Measurements from ENCODE around the gene ATP2B1.

The ATP2B1 gene

GRCh38 chr12:89708565-89709156 lies at the start of gene ATP2B1:
TSS of gene ATP2B1 (minus strand) at chr12:89708838. CDS start at chr12:89655886, 52,952 bp downstream.
- peak; percentile 92 for DNase-seq (ENCODE audit: low spot score)

DNA sequence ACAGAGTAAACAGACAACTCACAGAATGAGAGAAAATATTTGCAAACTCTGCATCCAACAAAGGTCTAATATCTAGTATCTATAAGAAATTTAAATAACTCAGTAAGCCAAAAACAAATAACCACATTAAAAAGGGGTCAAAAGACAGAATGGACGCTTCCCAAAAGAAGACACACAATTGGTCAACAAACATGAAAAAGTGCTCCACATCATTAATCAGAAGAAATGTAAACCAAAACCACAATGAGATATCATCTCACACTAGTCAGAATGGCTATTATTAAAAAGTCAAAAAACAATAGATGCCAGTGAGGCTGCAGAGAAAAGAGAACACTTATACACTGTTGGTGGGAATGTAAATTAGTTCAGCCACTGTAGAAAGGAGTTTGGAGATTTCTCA lies 49.3 kb upstream of the ATP2B1 start:
- peak; percentile 22 for DNase-seq (ENCODE audit: low spot score)

DNA sequence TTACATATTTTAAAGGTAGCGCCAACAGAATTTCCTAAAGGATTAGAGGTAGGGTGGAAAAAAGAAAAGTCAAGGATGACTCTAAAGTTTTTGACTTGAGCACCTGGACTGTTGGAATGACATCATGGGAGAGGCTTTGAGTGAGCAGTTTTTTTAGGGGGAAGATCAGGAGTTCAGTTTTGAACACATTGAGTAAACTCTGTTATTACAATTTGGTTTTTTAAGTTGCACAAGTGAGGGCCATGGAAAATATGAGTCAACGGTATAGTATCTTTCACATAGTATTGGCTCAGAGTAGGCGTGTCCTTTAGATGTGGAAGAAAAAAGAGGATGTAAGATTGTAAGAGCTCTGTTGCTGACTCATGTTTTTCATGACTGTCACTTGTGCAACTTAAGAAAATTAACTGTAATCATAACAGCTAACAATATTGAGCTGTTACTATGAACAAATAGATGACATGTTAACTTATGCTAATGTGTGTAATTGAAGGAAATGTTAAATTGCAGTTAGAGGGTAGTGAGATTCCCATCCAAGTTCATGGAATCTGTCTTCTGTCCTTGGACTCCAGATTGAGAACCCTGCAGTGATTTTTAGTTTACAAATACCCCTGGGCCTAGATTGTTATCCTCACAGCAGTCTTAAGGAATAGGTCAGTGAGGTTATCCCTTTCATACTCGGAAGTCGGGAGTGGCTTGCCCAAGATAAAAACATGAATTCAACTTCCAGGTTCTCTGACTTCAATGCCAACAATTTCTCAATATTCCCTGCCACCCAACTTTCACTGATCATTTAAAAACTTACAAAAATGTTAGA lies 48.2 kb upstream of the ATP2B1 start:
- DNase-seq (ENCODE audit: low spot score) = peak; percentile 92

DNA sequence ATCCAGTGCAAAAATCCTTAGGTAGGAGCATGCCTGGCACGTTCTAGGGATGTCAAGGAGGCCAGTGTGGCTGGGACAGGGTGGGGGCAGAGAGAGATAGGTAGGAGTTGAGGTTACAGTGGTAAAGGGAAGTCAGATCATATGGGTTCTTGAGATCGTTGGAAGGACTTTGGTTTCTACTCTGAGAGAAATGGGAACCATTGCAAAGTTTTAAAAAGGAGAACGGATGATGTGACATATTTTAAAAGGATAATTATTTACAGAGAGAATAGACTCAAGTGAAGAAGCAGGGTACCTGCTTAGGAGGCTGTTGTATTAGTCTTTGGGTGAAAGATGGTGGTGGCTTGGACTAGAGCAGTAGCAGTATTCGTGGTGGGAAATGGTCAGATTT lies 47.6 kb upstream of the ATP2B1 start:
- no peak for DNase-seq (ENCODE audit: low spot score)

DNA sequence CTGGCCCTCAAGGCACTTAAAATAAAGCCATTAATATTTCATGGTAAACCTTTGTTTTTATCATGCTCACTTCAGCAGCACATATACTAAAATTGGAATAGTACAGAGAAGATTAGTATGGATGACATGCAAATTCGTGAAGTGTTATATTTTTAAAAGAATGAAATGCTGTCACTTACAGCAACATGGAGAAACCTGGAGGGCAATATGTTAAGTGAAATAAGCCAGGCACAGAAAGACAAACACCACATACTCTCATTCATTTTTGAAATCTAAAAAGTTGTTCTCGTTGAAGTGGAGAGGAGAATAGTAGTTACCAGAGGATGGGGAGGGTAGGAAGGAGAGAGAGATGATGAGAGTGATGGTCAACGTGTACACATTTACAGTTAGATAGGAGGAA lies 45.4 kb upstream of the ATP2B1 start:
- no peak for DNase-seq (ENCODE audit: low spot score)

GRCh38 chr12:89752341-89752740 lies 43.7 kb upstream of the ATP2B1 start:
- no peak for DNase-seq (ENCODE audit: low spot score)

GRCh38 chr12:89750389-89751351 lies 42.0 kb upstream of the ATP2B1 start:
- no peak for DNase-seq (ENCODE audit: low spot score)

DNA sequence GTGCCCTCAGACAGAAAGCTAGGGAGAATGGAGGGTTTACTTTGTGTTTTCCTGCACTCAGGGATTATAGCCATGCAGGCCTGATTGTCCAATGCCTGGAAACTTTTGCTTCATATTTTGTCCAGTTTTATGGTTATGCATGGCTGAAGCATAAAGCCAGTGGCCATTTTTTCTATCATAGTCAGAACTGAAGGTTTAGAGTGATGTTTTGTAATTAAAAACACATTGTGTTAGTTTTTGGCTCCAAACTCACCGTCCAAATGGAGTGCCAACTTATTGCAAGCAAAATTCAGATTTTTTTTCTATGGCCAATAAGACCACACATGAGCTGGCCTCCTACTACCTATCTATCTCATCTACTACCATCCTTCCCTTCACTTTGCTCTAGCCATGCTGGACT lies 40.2 kb upstream of the ATP2B1 start:
- DNase-seq (ENCODE audit: low spot score) = no peak

DNA sequence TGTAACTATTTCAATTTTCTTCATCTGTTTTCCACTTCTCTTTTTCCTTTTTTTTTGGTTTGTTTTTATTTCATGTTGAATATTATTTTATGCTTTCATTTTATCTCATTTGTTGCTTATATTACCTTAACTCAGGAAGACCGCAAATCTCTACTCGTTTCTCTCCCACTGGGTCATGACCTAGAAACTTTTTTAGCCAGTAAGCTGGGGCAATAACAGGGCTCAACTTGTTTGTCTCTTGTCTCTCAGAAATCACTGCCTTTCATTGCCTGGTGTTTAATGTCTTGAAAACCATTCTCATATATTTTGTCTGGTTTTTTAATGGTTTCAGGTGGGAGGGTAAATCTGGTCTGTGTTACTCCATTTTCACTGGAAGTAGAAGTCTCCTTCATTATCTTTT lies 36.6 kb upstream of the ATP2B1 start:
- DNase-seq (ENCODE audit: low spot score) = no peak

GRCh38 chr12:89742337-89743022 lies 33.8 kb upstream of the ATP2B1 start:
- DNase-seq (ENCODE audit: low spot score) = no peak

- no peak for DNase-seq (ENCODE audit: low spot score)
Measured at GRCh38 chr12:89740943-89741342, 32.3 kb upstream of the ATP2B1 start.

DNA sequence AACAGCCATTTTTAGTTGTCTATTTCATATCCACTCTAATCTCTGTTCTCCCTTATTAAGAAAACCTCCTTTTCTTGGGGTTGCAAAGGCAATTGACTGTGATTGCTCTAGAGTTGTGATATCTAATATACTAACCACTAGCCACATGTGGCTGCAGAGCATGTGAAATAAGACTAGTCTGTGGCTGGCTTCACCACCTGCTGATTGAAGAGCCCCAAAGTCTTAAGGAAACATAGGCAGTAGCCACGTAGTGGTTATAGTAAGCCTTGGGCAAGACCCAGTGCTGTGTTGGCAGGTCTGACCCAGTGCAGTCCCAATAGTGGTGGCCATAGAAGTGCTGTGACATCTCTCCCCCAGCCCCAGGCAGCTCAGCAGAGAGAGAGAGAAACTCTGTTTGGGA lies 28.4 kb upstream of the ATP2B1 start:
- DNase-seq (ENCODE audit: low spot score) = no peak

DNA sequence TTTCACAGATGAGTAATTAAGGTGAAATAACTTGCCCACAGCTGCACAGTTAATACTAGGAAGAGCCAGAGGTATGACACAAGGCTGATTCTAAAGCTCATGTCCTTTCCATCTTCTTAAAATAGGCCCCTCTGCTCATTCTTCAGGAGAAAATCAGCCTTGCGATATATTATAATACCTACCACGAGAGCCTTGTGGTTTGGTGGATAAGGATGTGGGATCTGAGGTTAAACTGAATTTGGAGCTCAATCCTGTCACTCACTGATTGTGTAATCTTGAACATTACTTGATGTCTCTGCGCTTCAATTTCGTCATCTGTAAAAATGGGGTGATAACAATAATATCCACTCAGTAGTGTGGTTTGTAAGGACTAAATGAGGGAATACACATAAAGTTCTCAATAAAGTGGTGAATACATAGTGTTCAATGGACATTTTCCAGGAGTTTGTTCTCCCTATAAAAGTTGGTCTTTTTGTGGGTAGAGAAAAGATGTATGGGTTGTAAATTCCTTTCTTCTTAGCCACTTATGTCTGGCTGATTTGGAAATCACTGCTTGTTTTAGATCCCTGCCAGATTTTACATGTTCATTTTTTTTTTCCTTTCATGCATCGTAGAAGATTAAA lies 25.1 kb upstream of the ATP2B1 start:
- DNase-seq (ENCODE audit: low spot score) = peak; percentile 85

GRCh38 chr12:89732522-89732921 lies 23.9 kb upstream of the ATP2B1 start:
- DNase-seq (ENCODE audit: low spot score) = no peak

DNA sequence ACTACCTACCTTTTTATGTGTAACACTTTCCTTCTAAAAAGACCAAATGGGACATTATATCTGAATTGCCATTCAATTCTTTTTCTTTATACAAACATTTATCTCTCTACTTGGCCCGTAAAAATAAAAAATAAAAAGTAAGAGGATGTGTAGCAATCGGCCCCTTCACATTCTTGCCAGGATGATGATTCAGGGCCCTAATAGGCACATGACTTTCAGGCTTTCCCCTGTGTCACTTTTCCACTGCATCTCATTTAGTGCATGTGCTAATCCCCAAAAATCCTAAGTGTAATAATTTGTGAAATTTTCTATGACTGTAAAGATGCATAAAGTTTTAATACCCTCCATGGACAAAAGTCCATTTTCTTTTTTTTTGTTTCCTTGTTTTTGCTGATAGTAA lies 23.0 kb upstream of the ATP2B1 start:
- peak; percentile 23 for DNase-seq (ENCODE audit: low spot score)

DNA sequence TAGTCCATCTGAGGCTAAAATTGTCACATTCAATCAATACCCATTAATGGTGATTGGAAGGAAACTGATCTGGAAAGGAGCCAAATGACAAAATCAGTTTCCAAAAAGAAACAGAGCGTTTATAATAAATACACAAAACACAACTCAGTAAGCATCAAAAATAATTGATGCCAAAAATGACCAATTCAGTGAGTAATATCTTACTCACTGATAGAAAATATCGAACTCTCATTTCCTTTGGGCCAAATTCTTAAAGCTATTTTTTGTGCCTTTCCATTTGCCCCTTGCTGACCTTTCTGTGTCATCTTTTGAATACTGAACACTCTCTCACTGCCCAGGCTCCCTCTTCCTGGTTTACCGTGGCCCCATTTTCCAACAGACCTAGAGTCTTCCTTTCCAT lies 22.5 kb upstream of the ATP2B1 start:
- DNase-seq (ENCODE audit: low spot score) = peak; percentile 20

DNA sequence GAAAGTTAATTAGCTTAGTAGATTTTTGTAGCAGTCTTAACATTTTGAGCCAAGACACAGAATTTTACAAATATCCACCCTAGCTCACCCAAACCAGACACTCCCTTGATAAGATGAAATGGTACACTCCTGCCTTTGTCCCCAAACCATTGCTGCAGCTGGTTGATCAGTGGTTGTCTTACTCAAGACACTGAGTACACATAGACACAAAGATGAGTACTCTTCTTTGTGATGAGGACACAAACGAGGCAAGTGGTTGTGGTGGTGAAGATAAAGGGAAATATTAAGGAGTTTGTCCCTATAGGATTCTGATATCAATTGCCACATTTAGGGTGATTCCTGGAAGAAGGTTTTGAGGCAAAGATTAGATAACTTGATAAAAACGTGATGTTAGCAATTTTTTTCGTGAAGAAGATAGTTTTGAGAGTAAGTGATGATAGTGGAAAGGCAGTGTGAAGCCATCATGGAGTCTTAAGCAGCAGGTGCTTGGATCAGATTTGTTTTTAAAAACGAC lies 21.4 kb upstream of the ATP2B1 start:
- no peak for DNase-seq (ENCODE audit: low spot score)

DNA sequence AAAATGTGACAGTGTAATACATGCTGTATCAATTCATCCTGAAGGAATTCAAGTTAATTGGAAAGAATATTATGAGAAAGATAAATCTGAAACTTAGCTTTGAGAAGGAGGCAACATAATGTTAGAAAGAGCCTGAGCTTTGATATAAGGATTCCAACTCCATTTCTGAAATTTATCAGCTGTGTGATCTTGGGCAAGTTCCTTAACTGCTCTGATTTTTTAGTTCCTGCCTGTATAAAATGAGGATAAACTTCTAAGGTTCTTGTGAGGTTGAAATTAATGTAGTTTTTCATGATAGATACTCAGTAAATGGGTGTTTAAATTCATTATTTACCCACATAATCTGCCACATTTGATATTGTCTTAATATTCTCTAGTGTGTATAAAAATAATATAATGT lies 14.6 kb upstream of the ATP2B1 start:
- no peak for DNase-seq (ENCODE audit: low spot score)

DNA sequence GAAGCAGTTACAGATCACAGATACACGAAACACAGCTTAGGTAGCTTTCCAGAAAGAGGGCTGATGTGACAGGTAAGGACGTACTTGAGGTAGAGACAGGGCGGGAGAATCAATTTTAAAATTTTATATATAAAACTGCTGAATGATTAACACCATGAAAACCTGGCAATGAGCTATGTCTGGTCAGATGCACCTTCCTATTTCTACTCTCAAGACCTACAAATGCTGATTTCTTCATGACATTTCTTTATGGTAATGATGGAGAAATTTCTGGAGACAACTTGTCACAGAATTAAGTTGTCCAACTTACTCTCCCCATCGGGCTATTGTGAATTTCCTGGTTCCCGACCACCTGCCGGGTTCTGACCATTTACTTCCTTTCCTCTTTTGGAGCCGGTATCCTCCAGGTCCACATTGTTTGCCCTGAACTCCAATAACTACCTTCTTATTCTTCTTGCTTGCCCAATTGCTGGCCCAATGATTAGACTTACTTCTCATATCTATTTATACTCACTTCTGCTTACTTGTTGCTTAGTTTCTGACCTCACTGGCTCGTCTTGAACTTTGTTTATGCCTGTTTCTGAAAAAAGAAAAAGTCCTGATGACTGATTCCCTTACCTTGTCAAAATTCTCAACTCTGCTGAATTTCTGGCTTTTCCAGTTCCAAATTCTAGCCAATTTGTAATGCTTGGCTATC lies 12.8 kb upstream of the ATP2B1 start:
- DNase-seq (ENCODE audit: low spot score) = no peak

DNA sequence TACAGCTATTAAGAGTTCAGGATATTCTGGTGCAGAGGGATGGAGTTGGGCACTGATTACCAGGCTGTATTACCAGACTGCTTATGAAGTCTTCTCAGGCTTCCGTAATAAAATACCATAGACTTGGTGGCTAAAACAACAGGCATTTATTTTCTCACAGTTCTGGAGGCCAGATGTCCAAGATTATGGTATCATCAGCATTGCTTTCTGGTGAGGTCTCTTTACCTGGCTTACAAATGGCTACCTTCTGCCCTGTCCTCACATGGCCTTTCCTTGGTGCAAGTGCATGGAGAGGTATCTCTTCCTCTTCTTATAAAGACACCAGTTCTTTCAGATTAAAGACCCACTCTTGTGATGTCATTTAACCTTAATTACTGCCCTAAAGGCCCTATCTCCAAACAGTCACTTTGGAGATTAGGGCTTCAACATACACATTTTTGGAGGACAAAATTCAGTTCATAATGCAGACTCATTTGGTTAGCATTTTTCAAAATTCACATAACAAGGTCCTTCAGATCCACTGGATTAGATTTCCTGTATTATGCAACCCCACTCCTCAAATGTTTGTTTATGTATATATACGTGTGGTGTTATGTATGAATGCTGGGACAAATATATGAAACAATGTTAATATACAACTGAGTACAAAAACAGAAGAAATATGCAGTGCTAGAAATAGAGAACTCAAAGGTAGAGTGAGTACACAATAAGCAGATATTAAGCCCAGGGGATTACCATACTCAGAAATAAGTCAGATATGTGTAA lies 9.3 kb upstream of the ATP2B1 start:
- DNase-seq (ENCODE audit: low spot score) = no peak

Measured in kidney tubule cell (primary cell).